ENCODE measurements around the gene BEGAIN. TPM values are rescaled to one million over a fixed set of nuclear protein-coding genes. Genes with fewer than 3 reads are reported as not detected.
A peak's percentile ranks its signal among the peaks of the same experiment; 100 is the strongest.

The BEGAIN gene
- polyA plus RNA-seq, 10 donors, result 2.3 to 4.1 (median 3.5) TPM

DNA sequence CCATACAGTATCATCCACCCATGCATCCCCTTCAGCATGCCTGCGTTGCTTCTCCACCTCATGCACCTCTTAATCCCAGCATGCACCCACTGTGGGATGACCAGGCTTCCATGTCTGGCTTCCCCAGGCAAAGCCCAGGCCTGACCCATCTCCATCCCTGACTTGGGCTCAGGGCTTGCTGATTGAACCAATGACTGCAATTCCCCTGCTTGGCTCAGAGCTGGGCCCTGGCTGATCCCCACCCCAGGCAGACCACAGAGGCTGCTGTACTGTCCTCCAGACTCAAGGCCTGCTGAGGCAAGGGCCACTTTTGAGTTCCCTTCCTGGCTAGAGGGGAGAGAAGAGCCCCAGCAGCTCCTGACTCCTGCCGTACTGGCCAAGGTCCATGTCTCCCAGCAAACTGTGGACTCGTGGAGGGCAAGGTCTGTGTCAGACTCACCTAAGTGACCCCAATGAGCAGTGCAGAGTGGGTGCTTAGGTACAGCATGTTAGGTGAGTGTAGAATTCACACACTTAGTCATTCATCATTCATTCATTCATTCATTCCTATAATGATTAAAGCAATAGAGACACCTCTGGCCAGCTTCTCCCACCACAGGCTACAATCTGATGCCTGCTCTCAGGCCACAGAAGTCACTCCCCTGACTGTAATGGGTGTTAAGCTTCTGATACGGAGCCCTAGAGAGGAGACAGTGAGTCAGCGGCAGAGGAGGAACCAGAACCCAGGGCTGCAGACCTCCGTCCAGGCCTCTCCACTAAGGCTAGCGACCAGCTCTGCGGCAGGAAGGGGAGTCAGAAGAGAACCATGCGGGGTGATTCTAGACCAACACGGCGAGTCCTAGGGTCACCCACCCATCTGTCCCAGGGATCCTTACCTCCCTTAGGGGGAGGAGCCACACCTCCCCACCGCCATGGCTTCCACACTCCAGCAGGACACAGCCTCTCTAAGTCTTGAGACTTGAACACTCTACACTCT, 2.9 kb downstream of the BEGAIN start:
- no peak for DNase-seq

DNA sequence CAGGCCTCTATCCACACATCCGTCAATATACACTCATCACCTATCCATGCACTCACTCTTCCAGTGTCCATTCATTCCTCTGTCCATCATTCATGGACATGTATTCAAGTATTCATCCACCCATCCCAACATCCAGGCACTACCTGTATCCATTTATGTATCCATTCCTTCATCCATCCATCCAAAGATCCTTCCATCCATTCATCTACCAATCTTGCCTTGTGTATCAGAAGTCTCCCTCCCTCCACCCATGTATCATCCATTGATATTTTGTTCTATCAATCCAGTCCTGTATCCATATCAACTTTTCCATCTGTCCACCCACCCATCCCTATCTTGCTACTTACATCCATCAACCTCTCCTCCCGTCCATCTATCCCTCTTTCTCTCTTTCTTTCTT, 4.0 kb downstream of the BEGAIN start:
- no peak for DNase-seq

DNA sequence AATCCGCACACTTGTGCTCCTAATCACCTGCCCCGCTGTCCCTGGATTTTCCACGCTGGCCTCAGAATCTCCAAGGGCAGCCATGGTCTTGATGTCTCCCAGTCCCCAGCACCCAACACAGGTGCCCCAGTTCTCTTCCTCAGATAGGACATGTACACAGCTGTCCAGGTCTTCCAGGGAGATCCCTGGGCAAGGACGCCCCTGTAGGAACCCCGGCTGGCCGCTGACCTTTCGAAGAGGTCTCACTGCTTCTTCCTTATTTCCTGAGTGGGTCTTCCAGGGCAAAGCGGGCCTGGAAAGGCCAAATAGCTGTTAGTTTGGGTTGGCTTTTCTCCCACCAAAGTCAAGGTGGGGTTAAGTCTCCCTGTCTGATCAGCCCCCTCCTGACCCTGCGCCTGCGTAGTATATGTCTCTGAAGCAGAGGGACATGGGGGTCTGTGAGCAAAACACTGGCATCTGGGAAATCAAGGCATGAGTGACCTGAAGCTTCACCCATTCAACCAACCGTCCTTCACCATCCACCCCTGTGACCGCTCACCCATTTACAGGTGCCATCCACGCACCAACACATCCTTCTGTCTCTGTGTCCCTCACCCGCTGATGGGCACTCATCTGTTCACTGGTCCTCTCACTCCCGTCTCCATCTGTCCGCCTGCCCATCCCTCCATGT, 4.6 kb downstream of the BEGAIN start:
- DNase-seq, result no peak

GRCh38 chr14:100581228-100582145, 5.7 kb downstream of the BEGAIN start:
- DNase-seq, result peak in 1 of 3 donors; percentile 31

GRCh38 chr14:100580316-100581227, 6.6 kb downstream of the BEGAIN start:
- DNase-seq, result no peak

- DNase-seq, result no peak
Observed at GRCh38 chr14:100578552-100578951, 8.7 kb downstream of the BEGAIN start.

DNA sequence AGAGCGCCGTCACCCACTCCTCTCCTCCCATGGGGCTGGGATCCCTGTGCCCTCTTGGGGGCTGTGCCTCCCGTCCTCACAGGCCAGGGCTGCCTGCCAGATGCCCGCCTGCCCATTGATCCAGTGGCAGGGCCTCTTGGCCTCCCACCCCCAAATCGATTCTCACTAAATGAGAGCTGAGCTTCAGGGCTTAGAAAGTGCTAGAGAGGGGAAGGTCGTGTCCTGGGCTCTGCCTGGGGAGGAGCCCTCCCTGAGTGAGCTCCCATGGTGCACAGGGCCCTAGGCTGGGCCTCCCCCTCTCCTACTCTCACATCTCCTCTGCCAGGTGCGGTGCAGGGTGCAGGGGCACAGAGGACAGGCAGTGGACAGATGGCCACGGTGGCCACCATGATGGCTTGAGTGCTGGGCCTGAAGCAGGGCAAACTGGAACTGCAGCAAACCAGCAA, 9.2 kb downstream of the BEGAIN start:
- DNase-seq, result no peak

GRCh38 chr14:100577321-100577985, 9.8 kb downstream of the BEGAIN start:
- DNase-seq, result no peak

GRCh38 chr14:100576091-100577085, 10.8 kb downstream of the BEGAIN start:
- DNase-seq, result no peak

- DNase-seq, result no peak
Observed at GRCh38 chr14:100575266-100575995, 11.8 kb downstream of the BEGAIN start.

DNA sequence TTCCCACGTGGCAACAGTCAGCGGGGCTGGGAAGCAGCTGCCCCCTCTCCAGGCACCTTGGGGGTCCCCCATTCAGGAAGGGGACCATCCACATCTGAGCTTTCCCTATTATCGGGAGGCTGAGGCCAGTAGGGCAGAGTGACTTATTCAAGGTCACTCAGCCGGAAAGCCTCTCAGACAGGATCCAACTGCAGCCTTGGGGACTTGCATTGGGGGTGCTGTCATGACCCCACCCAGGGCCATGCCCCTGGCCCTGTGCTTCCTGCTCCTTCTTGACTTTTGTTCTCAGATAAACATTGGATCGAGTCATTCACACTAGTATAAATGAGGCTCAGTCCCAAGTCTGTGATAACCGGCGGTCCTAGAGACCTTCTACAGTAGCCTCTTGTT, 12.6 kb downstream of the BEGAIN start:
- no peak for DNase-seq

- DNase-seq, result no peak
Observed at GRCh38 chr14:100573757-100574641, 13.2 kb downstream of the BEGAIN start.

DNA sequence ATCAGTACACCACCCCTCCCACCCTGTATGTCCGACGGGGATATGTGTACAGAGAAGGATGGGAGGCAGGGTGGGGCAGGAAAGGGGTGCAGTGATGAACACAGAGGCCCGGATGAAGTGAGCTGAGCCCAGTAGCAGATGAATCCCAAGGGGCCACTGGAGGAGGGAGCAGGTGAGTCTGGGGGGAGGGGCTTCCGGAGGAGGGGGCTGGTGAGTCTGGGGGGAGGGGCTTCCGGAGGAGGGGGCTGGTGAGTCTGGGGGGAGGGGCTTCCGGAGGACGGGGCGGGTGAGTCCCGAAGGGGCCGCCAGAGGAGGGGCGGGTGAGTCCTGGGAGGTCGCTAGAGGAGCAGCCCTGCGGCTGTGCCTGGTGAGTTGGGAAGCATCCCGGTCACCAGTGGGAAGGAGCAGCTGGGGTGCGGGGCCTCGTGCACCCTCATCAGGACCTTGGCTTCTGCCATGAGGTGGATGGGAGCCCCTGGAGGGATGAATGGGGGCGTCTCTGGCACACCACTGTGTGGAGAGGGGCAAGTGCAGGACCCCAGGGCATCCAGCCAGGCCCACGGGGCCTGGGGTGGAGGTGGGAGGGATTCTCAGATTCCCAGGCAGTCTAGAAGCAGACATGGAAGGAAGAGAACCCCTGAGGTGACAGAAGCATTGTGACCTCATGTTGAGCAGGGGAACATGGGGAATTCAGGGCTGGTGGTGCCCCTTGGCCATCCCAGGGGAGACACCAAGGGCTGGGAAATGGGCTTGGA, 14.0 kb downstream of the BEGAIN start:
- DNase-seq, result no peak

DNA sequence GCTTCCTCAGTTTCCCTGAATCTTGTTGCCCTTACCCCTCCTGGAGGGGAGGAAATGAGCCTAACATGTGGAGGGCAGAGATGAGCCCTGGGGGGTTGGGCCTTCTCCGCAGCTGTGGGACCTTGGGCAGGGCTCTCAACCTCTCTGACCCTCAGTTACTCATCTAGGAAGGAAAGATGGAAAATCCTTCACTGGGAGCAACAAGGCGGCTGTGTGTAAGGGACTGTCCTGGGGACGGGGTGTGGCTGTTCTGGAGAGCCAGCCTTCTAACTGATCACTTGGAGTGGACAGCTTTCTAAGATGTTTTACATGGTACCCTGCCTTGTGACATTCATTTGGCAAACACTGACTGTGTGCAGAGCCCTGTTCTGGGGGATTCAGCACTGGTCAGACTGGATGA, 14.7 kb downstream of the BEGAIN start:
- DNase-seq, result no peak

DNA sequence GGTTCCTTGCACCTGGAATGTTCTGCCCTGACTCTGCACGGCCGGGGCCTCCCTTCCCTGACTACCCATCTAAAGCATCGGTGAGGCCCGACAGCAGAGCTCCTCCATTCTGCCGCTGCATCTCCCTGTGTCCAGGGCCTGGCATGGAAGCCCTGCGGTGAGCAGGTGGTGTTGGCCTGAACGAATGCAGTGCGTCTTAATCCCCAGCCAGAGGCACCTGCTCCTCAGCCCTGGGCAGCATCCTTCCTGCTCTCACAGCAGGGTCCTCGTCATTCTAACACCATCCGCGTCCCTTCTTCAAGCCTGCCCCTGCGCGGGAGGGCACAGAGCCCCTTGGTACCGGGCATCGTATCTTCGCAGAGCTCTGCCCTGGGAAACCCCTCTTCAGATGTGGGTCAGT, 15.4 kb downstream of the BEGAIN start:
- no peak for DNase-seq

DNA sequence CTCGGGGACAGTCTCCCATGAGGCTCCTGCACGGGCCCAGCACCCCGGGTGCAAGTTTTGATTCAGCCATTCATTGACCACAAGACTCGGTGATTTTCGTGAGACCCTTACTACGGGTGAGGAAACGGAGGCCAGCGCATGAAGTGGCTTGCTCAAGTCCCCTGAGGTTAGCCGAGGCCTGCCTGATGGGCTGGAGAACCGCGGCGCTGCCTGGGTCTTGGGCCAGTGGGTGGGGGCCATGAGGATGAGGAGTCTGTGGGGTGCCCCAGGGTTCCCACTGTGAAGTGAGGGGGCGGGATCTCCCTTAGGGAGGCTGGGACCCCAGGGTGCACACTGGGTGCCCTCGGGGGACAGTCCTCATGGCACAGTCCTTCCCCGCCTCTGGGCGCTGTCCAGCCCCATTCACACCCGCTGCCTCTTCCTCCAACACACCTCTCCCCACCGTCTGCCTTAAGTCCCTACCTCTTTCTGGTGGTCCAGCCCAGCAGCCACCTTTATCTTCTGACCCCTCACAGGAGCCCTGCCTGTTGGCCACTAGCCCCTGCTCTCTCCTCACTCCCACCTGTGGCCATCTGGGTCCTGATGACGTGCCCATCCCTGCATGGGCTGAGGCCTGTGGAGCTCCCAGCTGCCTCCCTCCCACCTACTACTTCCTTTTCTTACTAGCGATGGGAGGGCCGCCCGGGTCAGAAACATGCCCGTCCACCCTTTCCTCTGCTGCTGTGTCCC, 16.3 kb downstream of the BEGAIN start:
- DNase-seq, result no peak

Data from muscle of back (tissue), 11 donors.